Measurements from ENCODE around the gene METTL15.
A peak's percentile ranks its signal among the peaks of the same experiment; 100 is the strongest.

METTL15 gene

GRCh38 chr11:28144808-28145207 is 36.6 kb downstream of the METTL15 start:
- DNase-seq (ENCODE audit: low read depth), result peak; percentile 73

DNA sequence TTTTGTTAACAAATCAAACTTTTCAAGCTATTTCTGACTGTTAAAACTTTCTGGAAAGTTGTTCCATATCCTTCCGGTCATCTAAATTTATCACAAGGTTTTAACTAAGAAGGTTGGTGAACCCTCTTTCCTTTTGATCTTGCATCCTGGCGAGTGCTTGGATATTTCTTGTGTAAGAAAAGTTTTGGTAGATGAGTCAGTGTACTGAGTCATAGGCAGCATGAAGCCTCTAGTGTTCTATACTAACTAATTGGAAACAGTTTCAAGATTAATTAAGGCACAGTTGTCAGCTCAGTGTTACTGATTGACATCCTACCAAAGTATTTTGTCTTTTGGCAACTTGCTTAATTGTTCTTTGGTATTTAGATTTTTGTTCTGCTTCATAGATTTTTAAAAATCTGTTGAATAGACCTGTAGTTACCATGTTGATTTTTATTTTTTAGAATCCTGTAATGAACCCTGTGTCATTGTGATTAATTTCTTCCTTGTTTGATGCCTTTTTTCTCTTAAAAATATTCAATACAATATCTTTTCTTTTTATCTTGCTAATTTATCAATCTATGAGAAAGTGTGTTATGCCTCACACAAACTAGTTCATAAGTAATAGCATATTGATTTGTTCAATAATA is 38.0 kb downstream of the METTL15 start:
- peak; percentile 94 for DNase-seq (ENCODE audit: low read depth)
- H3K4me3 ChIP-seq (ENCODE audit: low read depth, low read length), result no peak overlapping the region
- TF ChIP-seq, protein P1, sequence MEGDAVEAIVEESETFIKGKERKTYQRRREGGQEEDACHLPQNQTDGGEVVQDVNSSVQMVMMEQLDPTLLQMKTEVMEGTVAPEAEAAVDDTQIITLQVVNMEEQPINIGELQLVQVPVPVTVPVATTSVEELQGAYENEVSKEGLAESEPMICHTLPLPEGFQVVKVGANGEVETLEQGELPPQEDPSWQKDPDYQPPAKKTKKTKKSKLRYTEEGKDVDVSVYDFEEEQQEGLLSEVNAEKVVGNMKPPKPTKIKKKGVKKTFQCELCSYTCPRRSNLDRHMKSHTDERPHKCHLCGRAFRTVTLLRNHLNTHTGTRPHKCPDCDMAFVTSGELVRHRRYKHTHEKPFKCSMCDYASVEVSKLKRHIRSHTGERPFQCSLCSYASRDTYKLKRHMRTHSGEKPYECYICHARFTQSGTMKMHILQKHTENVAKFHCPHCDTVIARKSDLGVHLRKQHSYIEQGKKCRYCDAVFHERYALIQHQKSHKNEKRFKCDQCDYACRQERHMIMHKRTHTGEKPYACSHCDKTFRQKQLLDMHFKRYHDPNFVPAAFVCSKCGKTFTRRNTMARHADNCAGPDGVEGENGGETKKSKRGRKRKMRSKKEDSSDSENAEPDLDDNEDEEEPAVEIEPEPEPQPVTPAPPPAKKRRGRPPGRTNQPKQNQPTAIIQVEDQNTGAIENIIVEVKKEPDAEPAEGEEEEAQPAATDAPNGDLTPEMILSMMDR (conservative IDR thresholded peaks at IDR 0.05; ENCODE audit: low read depth, low read length), result no peak

More at GRCh38 chr11:28144808-28145207, 36.6 kb downstream of the METTL15 start:
- H3K4me3 ChIP-seq (ENCODE audit: low read depth, low read length), result no peak overlapping the region
- TF ChIP-seq, protein P1 (conservative IDR thresholded peaks at IDR 0.05; ENCODE audit: low read depth, low read length), result no peak

GRCh38 chr11:28152743-28153142 is 44.6 kb downstream of the METTL15 start:
- no peak for DNase-seq (ENCODE audit: low read depth)
- TF ChIP-seq, protein P1 (conservative IDR thresholded peaks at IDR 0.05; ENCODE audit: low read depth, low read length), result no peak

GRCh38 chr11:28153586-28153985 is 45.4 kb downstream of the METTL15 start:
- TF ChIP-seq, protein P1 (conservative IDR thresholded peaks at IDR 0.05; ENCODE audit: low read depth, low read length), result no peak
- DNase-seq (ENCODE audit: low read depth), result no peak
- H3K4me3 ChIP-seq (ENCODE audit: low read depth, low read length), result no peak overlapping the region

More at GRCh38 chr11:28152743-28153142, 44.6 kb downstream of the METTL15 start:
- no peak overlapping the region for H3K4me3 ChIP-seq (ENCODE audit: low read depth, low read length)

DNA sequence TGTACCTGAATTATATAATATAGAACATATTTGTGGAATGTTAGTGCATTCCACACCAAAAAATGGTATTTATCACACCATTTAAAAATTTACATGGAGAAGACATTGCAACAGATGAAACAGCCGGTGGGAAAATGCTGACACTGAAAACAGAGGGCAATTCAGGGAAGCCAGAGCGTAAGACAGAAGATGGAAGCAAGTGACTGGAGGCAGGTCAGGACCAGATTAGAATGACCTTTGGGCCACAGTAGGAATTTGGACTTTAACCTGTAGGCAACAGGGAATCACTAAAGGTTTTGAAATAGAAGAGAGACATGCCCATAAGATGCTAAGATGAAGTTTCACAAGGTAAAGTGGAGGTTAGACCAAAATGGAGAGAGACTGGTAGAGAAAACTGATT is 60.5 kb downstream of the METTL15 start:
- DNase-seq (ENCODE audit: low read depth), result peak; percentile 47
- TF ChIP-seq, protein P1 (conservative IDR thresholded peaks at IDR 0.05; ENCODE audit: low read depth, low read length), result no peak
- no peak overlapping the region for H3K4me3 ChIP-seq (ENCODE audit: low read depth, low read length)

- TF ChIP-seq, protein P1 (conservative IDR thresholded peaks at IDR 0.05; ENCODE audit: low read depth, low read length), result no peak
- peak; percentile 40 for DNase-seq (ENCODE audit: low read depth)
- no peak overlapping the region for H3K4me3 ChIP-seq (ENCODE audit: low read depth, low read length)
Measured at GRCh38 chr11:28169816-28170215, 61.6 kb downstream of the METTL15 start.

- H3K4me3 ChIP-seq (ENCODE audit: low read depth, low read length), result no peak overlapping the region
- TF ChIP-seq, protein P1 (conservative IDR thresholded peaks at IDR 0.05; ENCODE audit: low read depth, low read length), result no peak
- no peak for DNase-seq (ENCODE audit: low read depth)
Measured at GRCh38 chr11:28170759-28171158, 62.6 kb downstream of the METTL15 start.

Data from choroid plexus epithelial cell (primary cell).